Vagina (tissue), 2 donors: ENCODE data around the gene RNU6-8. TPM values are rescaled to one million over a fixed set of nuclear protein-coding genes. Genes with fewer than 3 reads are reported as not detected.

Source experiments
- DNase-seq, 2 donors: peaks; one replicate each; pipeline ENCODE4 v3.0.0-alpha.2; 2017; ENCODE audit errors: extremely low spot score in 2 of 2
- H3K27ac ChIP-seq: fragments of 200-600 bp; sonication (generic); one replicate; pipeline ENCODE4 v1.5.1; 2019
- H3K27me3 ChIP-seq: fragments of 200-600 bp; sonication (generic); one replicate; pipeline ENCODE4 v1.5.1; 2019
- H3K36me3 ChIP-seq, 2 donors: fragments of 200-600 bp; sonication (generic); one replicate each; pipeline ENCODE4 v1.5.1; 2017 to 2019
- H3K4me1 ChIP-seq: fragments of 200-600 bp; sonication (generic); one replicate; pipeline ENCODE4 v1.5.1; 2019
- H3K4me3 ChIP-seq, 2 donors: fragments of 200-600 bp; sonication (generic); 1 replicate in 1 of 2; 2 replicates in 1 of 2; pipeline ENCODE4 v1.5.1; 2016 to 2019
- H3K9me3 ChIP-seq: fragments of 200-600 bp; sonication (generic); one replicate; pipeline ENCODE4 v1.5.1; 2019
- POLR2A ChIP-seq, 2 donors: fragments of 450-650 bp; IDR thresholded peaks; one replicate each; pipeline ENCODE4 v1.6.1; 2017; ENCODE audit warnings: antibody characterized with exemption in 2 of 2, mild to moderate bottlenecking in 2 of 2, moderate library complexity in 2 of 2
- POLR2AphosphoS5 ChIP-seq, 2 donors: sonication (generic); formaldehyde crosslinking; IDR thresholded peaks; one replicate each; pipeline ENCODE4 v1.9.0; 2017; ENCODE audit warnings: antibody characterized with exemption in 2 of 2, mild to moderate bottlenecking in 2 of 2, low read depth in 1 of 2; ENCODE audit not compliant: insufficient read depth in 1 of 2
- intact Hi-C: fragments of 100-400 bp; cut with DNase I; formaldehyde crosslinking; loops from one replicate; pipeline ENCODE4 v1.15.1; 2023
- total RNA-seq: library from RNA; depleted of rRNA; stranded (reverse); fragments of >200 nt; gene quantifications from one replicate; pipeline ENCODE4 v1.2.3, GENCODE V29; 2016
- TF ChIP-seq, protein P1 (sequence below), 3 experiments: fragments of 450-650 bp in 2 of 3; fragments of 200-600 bp in 1 of 3; sonication (generic) in 1 of 3; IDR thresholded peaks; one replicate each; pipeline ENCODE4 v1.5.1; 2017 to 2019; ENCODE audit warnings: antibody characterized with exemption in 3 of 3, mild to moderate bottlenecking in 2 of 3, moderate library complexity in 2 of 3

Gene RNU6-8
- total RNA-seq, 1 donor from 2014 or later, result not detected

DNA sequence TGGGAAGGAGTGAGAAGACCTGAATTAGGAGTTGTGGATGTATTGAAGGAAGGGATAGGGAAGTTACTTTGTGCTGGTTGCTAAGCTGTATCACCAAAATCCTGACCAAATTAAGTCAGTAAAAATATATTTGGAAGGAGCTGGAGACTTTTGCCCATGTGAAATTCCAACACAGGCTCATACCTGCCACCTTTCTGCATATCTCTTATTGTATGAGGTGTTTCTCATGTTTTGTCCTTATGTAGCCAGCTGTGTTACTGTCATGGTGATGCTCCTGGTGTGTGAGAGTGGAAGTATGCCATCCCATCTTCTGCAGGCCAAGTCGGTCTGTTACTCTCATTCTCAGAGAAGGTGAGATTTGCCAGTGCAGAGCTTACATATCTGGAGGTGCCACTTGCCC is 29.4 kb upstream of the RNU6-8 start:
- intact Hi-C loops, result no loop called here

DNA sequence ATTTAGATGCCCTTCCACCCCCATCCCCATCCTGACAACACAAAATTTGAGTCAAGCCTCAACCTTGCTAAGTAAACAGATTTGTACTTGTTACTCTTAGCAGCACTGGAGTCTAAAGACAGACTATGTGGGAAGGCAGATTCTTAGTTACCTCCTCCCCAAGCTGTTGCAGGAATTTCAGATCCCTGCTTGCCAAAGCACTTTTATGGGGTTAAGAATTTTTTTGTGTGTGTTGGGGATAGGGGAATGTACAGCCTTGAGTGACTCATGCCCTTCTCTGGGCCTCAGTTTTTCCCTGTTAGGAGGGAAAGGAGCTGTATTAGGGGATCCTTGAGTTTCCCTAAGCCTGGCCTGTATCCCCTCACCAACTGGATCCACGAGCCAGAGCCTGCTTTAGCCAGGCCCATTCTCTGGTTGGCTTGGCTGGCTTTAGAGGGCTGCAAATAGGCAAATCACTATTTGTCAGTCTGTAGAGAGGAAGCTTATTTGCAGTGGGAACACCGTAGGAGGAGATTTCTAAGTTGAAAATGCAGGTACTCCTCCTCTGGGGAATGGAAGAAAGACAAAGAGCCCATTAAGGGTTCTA is 27.7 kb upstream of the RNU6-8 start:
- Histone ChIP-seq H3K9me3 (no peaks in the 10 kb centered on the region), H3K27me3 (no peaks in the 10 kb centered on the region), H3K36me3 (no peaks in the 10 kb centered on the region), H3K4me1 (no peaks in the 10 kb centered on the region), H3K4me3 (no peak overlapping the region), H3K27ac (no peak overlapping the region)
- intact Hi-C loops, result no loop called here
- DNase-seq, result no peak
- TF ChIP-seq POLR2AphosphoS5 (IDR thresholded peaks at IDR 0.05; ENCODE audit: insufficient read depth in 1 of 2, low read depth in 1 of 2) (no peak), POLR2A (IDR thresholded peaks at IDR 0.05) (no peak)
- TF ChIP-seq, protein P1, sequence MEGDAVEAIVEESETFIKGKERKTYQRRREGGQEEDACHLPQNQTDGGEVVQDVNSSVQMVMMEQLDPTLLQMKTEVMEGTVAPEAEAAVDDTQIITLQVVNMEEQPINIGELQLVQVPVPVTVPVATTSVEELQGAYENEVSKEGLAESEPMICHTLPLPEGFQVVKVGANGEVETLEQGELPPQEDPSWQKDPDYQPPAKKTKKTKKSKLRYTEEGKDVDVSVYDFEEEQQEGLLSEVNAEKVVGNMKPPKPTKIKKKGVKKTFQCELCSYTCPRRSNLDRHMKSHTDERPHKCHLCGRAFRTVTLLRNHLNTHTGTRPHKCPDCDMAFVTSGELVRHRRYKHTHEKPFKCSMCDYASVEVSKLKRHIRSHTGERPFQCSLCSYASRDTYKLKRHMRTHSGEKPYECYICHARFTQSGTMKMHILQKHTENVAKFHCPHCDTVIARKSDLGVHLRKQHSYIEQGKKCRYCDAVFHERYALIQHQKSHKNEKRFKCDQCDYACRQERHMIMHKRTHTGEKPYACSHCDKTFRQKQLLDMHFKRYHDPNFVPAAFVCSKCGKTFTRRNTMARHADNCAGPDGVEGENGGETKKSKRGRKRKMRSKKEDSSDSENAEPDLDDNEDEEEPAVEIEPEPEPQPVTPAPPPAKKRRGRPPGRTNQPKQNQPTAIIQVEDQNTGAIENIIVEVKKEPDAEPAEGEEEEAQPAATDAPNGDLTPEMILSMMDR (IDR thresholded peaks at IDR 0.05), result no peak

More for the DNA sequence above, 29.4 kb upstream of the RNU6-8 start:
- Histone ChIP-seq H3K27me3 (no peaks in the 10 kb centered on the region), H3K4me3 (no peak overlapping the region), H3K27ac (no peak overlapping the region), H3K9me3 (no peaks in the 10 kb centered on the region), H3K36me3 (no peaks in the 10 kb centered on the region), H3K4me1 (no peaks in the 10 kb centered on the region)
- no peak for DNase-seq
- TF ChIP-seq POLR2A (IDR thresholded peaks at IDR 0.05) (no peak), POLR2AphosphoS5 (IDR thresholded peaks at IDR 0.05; ENCODE audit: insufficient read depth in 1 of 2, low read depth in 1 of 2) (no peak)
- TF ChIP-seq, protein P1 (IDR thresholded peaks at IDR 0.05), result no peak

DNA sequence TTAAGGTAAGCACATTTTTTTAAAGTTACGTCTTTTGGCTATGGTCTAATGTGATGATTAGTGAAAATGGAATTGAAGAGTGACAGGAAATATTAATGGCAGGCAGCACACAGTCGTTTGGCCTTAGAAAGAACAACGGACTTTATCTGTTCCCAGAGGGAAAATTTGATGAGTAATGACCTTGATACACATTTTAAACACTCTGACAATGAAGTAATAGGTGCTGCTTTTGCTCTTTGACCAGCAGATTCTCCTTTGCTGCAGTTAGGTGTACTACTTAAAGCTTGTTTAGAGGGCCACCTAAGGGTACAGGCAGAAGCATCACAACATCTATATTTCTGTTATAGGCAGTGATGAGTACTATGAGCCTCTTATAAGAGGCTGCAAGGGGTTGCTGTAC is 27.1 kb upstream of the RNU6-8 start:
- Histone ChIP-seq H3K4me1 (no peaks in the 10 kb centered on the region), H3K36me3 (no peaks in the 10 kb centered on the region), H3K9me3 (no peaks in the 10 kb centered on the region), H3K27ac (no peak overlapping the region), H3K4me3 (no peak overlapping the region), H3K27me3 (no peaks in the 10 kb centered on the region)
- TF ChIP-seq POLR2A (IDR thresholded peaks at IDR 0.05) (no peak), POLR2AphosphoS5 (IDR thresholded peaks at IDR 0.05; ENCODE audit: insufficient read depth in 1 of 2, low read depth in 1 of 2) (no peak)
- TF ChIP-seq, protein P1 (IDR thresholded peaks at IDR 0.05), result no peak
- intact Hi-C loops, result no loop called here
- DNase-seq, result no peak

DNA sequence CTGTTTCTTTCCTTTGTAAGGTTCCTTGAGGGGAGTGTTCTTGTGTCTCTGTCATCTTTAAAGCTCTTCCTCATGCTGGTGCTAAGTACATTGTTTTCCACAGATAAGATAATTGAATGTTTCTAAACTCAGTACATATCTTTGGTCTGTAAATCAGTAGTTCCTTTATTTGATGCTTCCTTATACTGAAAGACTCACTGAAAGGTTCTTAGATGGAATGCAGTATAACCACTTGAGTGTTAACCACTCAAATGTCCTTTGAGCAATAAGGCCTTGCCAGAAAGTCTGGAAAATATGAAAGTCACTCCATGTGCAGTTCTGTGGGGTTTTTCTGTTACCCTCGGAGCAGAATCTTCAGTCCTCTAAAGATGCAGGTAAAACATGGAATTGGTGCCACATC is 23.0 kb upstream of the RNU6-8 start:
- no peaks in the 10 kb centered on the region for H3K27me3 ChIP-seq
- intact Hi-C loops, result no loop called here
- no peaks in the 10 kb centered on the region for H3K9me3 ChIP-seq
- H3K4me1 ChIP-seq, result no peaks in the 10 kb centered on the region
- H3K4me3 ChIP-seq, result no peak overlapping the region
- TF ChIP-seq, protein P1 (IDR thresholded peaks at IDR 0.05), result no peak
- TF ChIP-seq POLR2A (IDR thresholded peaks at IDR 0.05), result no peak
- no peak for TF ChIP-seq POLR2AphosphoS5 (IDR thresholded peaks at IDR 0.05; ENCODE audit: insufficient read depth in 1 of 2, low read depth in 1 of 2)
- no peak overlapping the region for H3K27ac ChIP-seq
- DNase-seq, result no peak
- no peaks in the 10 kb centered on the region for H3K36me3 ChIP-seq

DNA sequence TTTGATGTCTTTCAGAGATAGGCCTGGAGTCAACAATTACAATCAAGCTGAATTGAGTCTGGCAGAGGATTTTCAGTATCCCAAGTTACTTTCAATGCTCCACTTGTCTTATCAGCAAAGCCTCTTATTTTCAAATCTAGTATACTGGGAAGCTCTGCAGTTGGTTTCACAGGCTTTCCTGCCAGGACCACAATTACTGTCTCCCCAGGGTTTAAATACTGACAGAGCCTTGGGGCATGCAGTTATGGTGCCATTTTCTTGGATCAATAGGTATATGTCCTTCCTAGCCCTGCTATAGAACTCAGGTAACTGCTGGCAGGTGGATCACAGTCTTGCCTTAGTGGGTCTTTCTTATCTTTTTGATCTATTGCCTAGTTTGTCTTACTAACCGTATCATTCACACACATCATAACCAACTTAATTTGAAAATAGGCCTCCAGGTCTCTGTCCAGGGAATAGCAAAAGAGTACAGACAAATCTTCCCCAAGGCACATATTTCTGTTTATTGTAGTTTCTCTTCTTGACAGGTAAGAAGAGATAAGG is 22.4 kb upstream of the RNU6-8 start:
- H3K4me1 ChIP-seq, result no peaks in the 10 kb centered on the region
- intact Hi-C loops, result no loop called here

More for the DNA sequence above, 22.4 kb upstream of the RNU6-8 start:
- no peak overlapping the region for H3K4me3 ChIP-seq
- DNase-seq, result no peak
- TF ChIP-seq POLR2AphosphoS5 (IDR thresholded peaks at IDR 0.05; ENCODE audit: insufficient read depth in 1 of 2, low read depth in 1 of 2), result no peak
- TF ChIP-seq POLR2A (IDR thresholded peaks at IDR 0.05), result no peak
- TF ChIP-seq, protein P1 (IDR thresholded peaks at IDR 0.05), result no peak
- peak overlapping the region; percentile 20 for H3K27ac ChIP-seq
- H3K27me3 ChIP-seq, result no peaks in the 10 kb centered on the region
- no peaks in the 10 kb centered on the region for H3K9me3 ChIP-seq
- H3K36me3 ChIP-seq, result no peaks in the 10 kb centered on the region
